ENCODE results near the gene PHC2.
"Not testable (repeated sequence)": the region's sequence is repeated elsewhere in the genome, so short reads cannot be mapped to it uniquely, and the experiment has no call there.

PHC2 gene

GRCh38 chr1:33295450-33296081 is 135.3 kb downstream of the PHC2 start:
- DNase-seq (ENCODE audit: low read depth in 2 of 3, low spot score in 2 of 3), result peak; percentile 65 to 90 (median 86)

- DNase-seq (ENCODE audit: low read depth in 2 of 3, low spot score in 2 of 3), result no peak
Observed at GRCh38 chr1:33295023-33295422, 135.9 kb downstream of the PHC2 start.

- DNase-seq (ENCODE audit: low read depth in 2 of 3, low spot score in 2 of 3), result no peak
Observed at GRCh38 chr1:33294071-33295010, 136.6 kb downstream of the PHC2 start.

GRCh38 chr1:33292726-33293340 is 138.1 kb downstream of the PHC2 start:
- no peak for DNase-seq (ENCODE audit: low read depth in 2 of 3, low spot score in 2 of 3)

- not testable (repeated sequence) for DNase-seq (ENCODE audit: low read depth in 2 of 3, low spot score in 2 of 3)
Observed at GRCh38 chr1:33290615-33291014, 140.3 kb downstream of the PHC2 start.

- no peak for DNase-seq (ENCODE audit: low read depth in 2 of 3, low spot score in 2 of 3)
Observed at GRCh38 chr1:33289858-33290154, 141.1 kb downstream of the PHC2 start.

- no peak for DNase-seq (ENCODE audit: low read depth in 2 of 3, low spot score in 2 of 3)
Observed at GRCh38 chr1:33288976-33289857, 141.7 kb downstream of the PHC2 start.

GRCh38 chr1:33287317-33287716 is 143.6 kb downstream of the PHC2 start:
- DNase-seq (ENCODE audit: low read depth in 2 of 3, low spot score in 2 of 3), result no peak

- no peak for DNase-seq (ENCODE audit: low read depth in 2 of 3, low spot score in 2 of 3)
Observed at GRCh38 chr1:33286451-33287185, 144.3 kb downstream of the PHC2 start.

- no peak for DNase-seq (ENCODE audit: low read depth in 2 of 3, low spot score in 2 of 3)
Observed at GRCh38 chr1:33284049-33284448, 146.8 kb downstream of the PHC2 start.

GRCh38 chr1:33282791-33283190 is 148.1 kb downstream of the PHC2 start:
- no peak for DNase-seq (ENCODE audit: low read depth in 2 of 3, low spot score in 2 of 3)

GRCh38 chr1:33281554-33282303 is 149.2 kb downstream of the PHC2 start:
- no peak for DNase-seq (ENCODE audit: low read depth in 2 of 3, low spot score in 2 of 3)

GRCh38 chr1:33280091-33280661 is 150.7 kb downstream of the PHC2 start:
- no peak for DNase-seq (ENCODE audit: low read depth in 2 of 3, low spot score in 2 of 3)

- DNase-seq (ENCODE audit: low read depth in 2 of 3, low spot score in 2 of 3), result no peak
Observed at GRCh38 chr1:33277488-33278084, 153.3 kb downstream of the PHC2 start.

- DNase-seq (ENCODE audit: low read depth in 2 of 3, low spot score in 2 of 3), result no peak
Observed at GRCh38 chr1:33276573-33277298, 154.2 kb downstream of the PHC2 start.

GRCh38 chr1:33275706-33276572 is 155.0 kb downstream of the PHC2 start:
- DNase-seq (ENCODE audit: low read depth in 2 of 3, low spot score in 2 of 3), result no peak

- no peak for DNase-seq (ENCODE audit: low read depth in 2 of 3, low spot score in 2 of 3)
Observed at GRCh38 chr1:33275195-33275594, 155.7 kb downstream of the PHC2 start.
